Endodermal cell (in vitro differentiated cells): ENCODE results near the gene CHD3. TPM values are rescaled to one million over a fixed set of nuclear protein-coding genes. Genes with fewer than 3 reads are reported as not detected.

Experiments
- DNase-seq: peaks from one replicate; pipeline ENCODE4 v3.0.0-alpha.2; 2017
- H3K27ac ChIP-seq: 2 replicates; pipeline ENCODE4 v1.5.1; 2013; ENCODE audit warnings: mild to moderate bottlenecking, low read depth, low read length, moderate library complexity
- H3K27me3 ChIP-seq: 2 replicates; pipeline ENCODE4 v1.6.1; 2013; ENCODE audit warnings: mild to moderate bottlenecking, low read length, moderate library complexity; ENCODE audit not compliant: insufficient read depth, control insufficient read depth, poor library complexity, severe bottlenecking
- H3K36me3 ChIP-seq: 2 replicates; pipeline ENCODE4 v1.7.0; 2013; ENCODE audit warnings: mild to moderate bottlenecking, low read length, moderate library complexity; ENCODE audit not compliant: control insufficient read depth, insufficient read depth
- H3K4me1 ChIP-seq: one replicate; pipeline ENCODE4 v1.7.0; 2013; ENCODE audit warnings: low read length; ENCODE audit not compliant: control insufficient read depth, insufficient read depth
- H3K4me3 ChIP-seq: 2 replicates; pipeline ENCODE4 v1.5.1; 2013; ENCODE audit warnings: mild to moderate bottlenecking, low read length, moderate library complexity
- H3K9ac ChIP-seq: 2 replicates; pipeline ENCODE4 v1.6.1; 2013; ENCODE audit warnings: mild to moderate bottlenecking, low read length, moderate library complexity; ENCODE audit not compliant: poor library complexity, severe bottlenecking; ENCODE audit errors: extremely low read depth
- H3K9me3 ChIP-seq: 2 replicates; pipeline ENCODE4 v1.6.1; 2013; ENCODE audit warnings: mild to moderate bottlenecking, low read length, moderate library complexity; ENCODE audit not compliant: control insufficient read depth
- H3K27ac Mint-ChIP-seq: 2 replicates; pipeline ENCODE4 v1.8.0; 2020; ENCODE audit warnings: mixed read lengths
- H3K27me3 Mint-ChIP-seq: 2 replicates; pipeline ENCODE4 v1.8.0; 2021; ENCODE audit warnings: mild to moderate bottlenecking, mixed read lengths; ENCODE audit not compliant: insufficient read depth
- H3K36me3 Mint-ChIP-seq: 2 replicates; pipeline ENCODE4 v1.8.0; 2020; ENCODE audit warnings: low read depth, mixed read lengths
- H3K4me1 Mint-ChIP-seq: 2 replicates; pipeline ENCODE4 v1.8.0; 2020; ENCODE audit warnings: mixed read lengths
- H3K4me3 Mint-ChIP-seq: 2 replicates; pipeline ENCODE4 v1.8.0; 2020; ENCODE audit warnings: mild to moderate bottlenecking, moderate library complexity, mixed read lengths
- H3K9me3 Mint-ChIP-seq: 2 replicates; pipeline ENCODE4 v1.8.0; 2020; ENCODE audit warnings: mild to moderate bottlenecking, mixed read lengths
- CTCF ChIP-seq: fragments of 200-600 bp; sonication (generic); conservative IDR thresholded peaks from 2 replicates; pipeline ENCODE4 v1.5.0; 2021; ENCODE audit warnings: antibody characterized with exemption, mild to moderate bottlenecking
- whole genome bisulfite sequencing, 2 experiments: methylation state at CpG; one replicate each; pipeline versions ENCODE4 v1.1.5 to v1.1.7; 2013; ENCODE audit warnings: missing lambda C conversion rate in 2 of 2, mixed read lengths in 1 of 2; ENCODE audit not compliant: insufficient coverage in 1 of 2, insufficient read length in 1 of 2; 5-methylcytosine and 5-hydroxymethylcytosine counted together
- total RNA-seq, 2 donors: library from RNA; stranded (reverse); fragmentation: NEBNext Ultra II Directional in 1 of 2; extraction: Animal tissue kit (Norgen Biotek cat#: 25700) in 1 of 2; gene quantifications; 2 replicates in 1 of 2; 3 replicates in 1 of 2; pipeline ENCODE4 v1.2.1, GENCODE V29; 2021

Gene CHD3
- total RNA-seq, 2 donors from 2014 or later: 55.0 to 64.1 TPM

DNA sequence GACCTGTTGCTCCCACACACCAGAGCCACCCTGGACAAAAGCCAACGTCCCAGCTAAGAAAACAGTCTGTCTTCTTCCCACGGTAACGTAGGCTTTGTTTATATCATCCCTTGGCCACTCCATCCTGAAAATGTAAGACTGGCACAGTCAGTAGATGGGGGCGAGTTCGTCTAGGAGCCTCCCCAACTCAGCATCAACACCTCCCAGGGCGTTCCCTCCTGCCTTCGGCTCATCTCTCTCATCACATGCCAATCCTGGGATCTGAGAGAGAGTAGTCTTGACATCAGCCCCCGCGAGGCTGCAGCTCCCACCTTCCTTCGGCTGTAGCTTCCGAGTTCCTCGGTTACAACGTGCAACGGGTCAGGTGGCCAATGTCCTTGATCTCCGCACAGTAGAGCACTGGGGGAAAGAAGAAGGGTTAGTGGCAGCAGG lies 26.6 kb downstream of the CHD3 start:
- H3K4me3 Mint-ChIP-seq: peak overlapping the region; percentile 65
- peak overlapping the region; percentile 81 for H3K27ac ChIP-seq
- no peak overlapping the region for H3K9ac ChIP-seq
- H3K4me1 ChIP-seq: no peaks in the 10 kb centered on the region
- no peaks in the 10 kb centered on the region for H3K9me3 Mint-ChIP-seq
- peaks cover 51% of the 10 kb centered on the region for H3K27me3 Mint-ChIP-seq
- peak overlapping the region; percentile 79 for H3K4me3 ChIP-seq
- H3K9me3 ChIP-seq: no peaks in the 10 kb centered on the region
- peaks cover 5% of the 10 kb centered on the region for H3K4me1 Mint-ChIP-seq
- H3K36me3 ChIP-seq: peaks cover 8% of the 10 kb centered on the region
- 24 to 35% methylated on average over 8 to 15 of the region's 15 CpGs for WGBS, 2 experiments
- peaks cover 10% of the 10 kb centered on the region for H3K36me3 Mint-ChIP-seq
- TF ChIP-seq CTCF: no peak
- no peak for DNase-seq
- peaks cover 10% of the 10 kb centered on the region for H3K27me3 ChIP-seq
- H3K27ac Mint-ChIP-seq: no peak overlapping the region

DNA sequence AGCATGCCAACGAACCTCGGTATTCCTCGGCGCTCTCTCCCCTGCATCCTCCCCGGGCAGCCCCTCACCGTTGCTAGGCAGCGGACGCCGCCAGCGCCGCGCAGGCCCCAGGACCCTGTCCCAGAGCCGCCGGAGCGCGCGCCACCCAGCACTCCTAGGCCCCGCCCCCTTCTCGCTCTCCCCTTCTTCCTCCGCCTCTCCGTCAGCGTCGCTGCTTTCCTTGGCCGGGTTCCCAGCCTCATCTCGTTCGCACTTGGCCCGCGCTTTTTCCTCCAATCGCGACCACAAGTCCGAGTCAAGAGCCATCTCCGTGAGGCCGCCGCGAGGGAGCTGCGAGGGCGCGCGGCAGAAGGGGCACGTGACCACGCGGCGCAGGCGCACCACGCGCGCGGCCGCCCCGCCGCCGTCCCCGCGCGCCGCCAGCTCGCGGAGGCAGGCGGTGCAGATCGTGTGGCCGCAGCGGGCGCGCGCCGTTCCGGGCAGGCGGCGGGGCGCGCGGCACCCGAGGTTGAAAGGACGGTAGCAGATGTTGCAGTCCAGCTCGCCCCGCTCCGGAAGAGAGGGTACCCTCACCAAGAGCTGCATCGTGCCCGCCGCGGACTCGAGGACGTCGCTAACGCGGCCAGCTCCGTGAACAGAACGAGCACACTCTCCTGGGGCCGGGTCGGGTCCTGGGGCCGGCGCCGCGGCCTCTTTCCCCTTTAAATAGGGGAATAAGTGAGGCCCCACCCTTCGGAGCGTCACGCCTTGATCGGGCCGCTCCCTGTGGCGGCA lies 27.2 kb downstream of the CHD3 start, which contains the start of gene RNF227:
Gene RNF227, minus strand, starts transcription at position 679 of the 774 bp plus-strand sequence. Its CDS starts 94 bp downstream, at position 585.
- H3K4me1 ChIP-seq: no peaks in the 10 kb centered on the region
- DNase-seq: peak; percentile 97
- Mint-ChIP-seq H3K27ac (no peak within 1 kb of the TSS), H3K4me3 (peak within 1 kb of the TSS; percentile 65), H3K9me3 (no peaks in the 10 kb centered on the region), H3K27me3 (peaks cover 55% of the 10 kb centered on the region), H3K4me1 (peaks cover 5% of the 10 kb centered on the region), H3K36me3 (peaks cover 5% of the 10 kb centered on the region)
- H3K36me3 ChIP-seq: peaks cover 2% of the 10 kb centered on the region
- no peak within 1 kb of the TSS for H3K9ac ChIP-seq
- 1% methylated on average over 38 to 100 of the region's 100 CpGs for WGBS, 2 experiments
- H3K27ac ChIP-seq: peak within 1 kb of the TSS; percentile 81
- peak within 1 kb of the TSS; percentile 79 for H3K4me3 ChIP-seq
- H3K9me3 ChIP-seq: no peaks in the 10 kb centered on the region
- peaks cover 10% of the 10 kb centered on the region for H3K27me3 ChIP-seq
- no peak for TF ChIP-seq CTCF

DNA sequence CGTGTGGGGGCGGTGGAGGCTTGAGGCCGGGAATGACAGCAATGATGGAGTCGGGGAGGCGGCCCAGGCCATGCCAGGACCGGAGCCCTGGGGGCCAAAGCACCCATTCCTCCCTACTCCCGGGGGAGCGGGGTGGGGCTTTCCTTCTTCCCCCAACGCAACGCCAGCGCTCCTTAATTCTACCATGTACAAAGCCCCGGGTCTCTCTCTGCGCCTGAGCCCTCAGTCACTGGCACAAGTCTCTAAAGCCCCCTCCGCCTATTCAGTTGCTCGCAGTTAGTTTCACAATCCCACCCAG lies 27.7 kb downstream of the CHD3 start:
- H3K27ac Mint-ChIP-seq: no peak overlapping the region
- H3K27me3 Mint-ChIP-seq: peaks cover 59% of the 10 kb centered on the region
- no peak for TF ChIP-seq CTCF
- no peaks in the 10 kb centered on the region for H3K9me3 Mint-ChIP-seq
- Histone ChIP-seq H3K9ac (no peak overlapping the region), H3K4me1 (no peaks in the 10 kb centered on the region), H3K4me3 (peak overlapping the region; percentile 79), H3K27ac (no peak overlapping the region), H3K36me3 (no peaks in the 10 kb centered on the region), H3K9me3 (no peaks in the 10 kb centered on the region), H3K27me3 (peaks cover 11% of the 10 kb centered on the region)
- no peak for DNase-seq
- H3K36me3 Mint-ChIP-seq: no peaks in the 10 kb centered on the region
- peak overlapping the region; percentile 65 for H3K4me3 Mint-ChIP-seq
- peaks cover 5% of the 10 kb centered on the region for H3K4me1 Mint-ChIP-seq
- 0 to 54% methylated on average over 3 to 15 of the region's 15 CpGs for WGBS, 2 experiments
